ENCODE measurements around the gene FUBP3.

FUBP3 gene, protein sequence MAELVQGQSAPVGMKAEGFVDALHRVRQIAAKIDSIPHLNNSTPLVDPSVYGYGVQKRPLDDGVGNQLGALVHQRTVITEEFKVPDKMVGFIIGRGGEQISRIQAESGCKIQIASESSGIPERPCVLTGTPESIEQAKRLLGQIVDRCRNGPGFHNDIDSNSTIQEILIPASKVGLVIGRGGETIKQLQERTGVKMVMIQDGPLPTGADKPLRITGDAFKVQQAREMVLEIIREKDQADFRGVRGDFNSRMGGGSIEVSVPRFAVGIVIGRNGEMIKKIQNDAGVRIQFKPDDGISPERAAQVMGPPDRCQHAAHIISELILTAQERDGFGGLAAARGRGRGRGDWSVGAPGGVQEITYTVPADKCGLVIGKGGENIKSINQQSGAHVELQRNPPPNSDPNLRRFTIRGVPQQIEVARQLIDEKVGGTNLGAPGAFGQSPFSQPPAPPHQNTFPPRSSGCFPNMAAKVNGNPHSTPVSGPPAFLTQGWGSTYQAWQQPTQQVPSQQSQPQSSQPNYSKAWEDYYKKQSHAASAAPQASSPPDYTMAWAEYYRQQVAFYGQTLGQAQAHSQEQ

DNA sequence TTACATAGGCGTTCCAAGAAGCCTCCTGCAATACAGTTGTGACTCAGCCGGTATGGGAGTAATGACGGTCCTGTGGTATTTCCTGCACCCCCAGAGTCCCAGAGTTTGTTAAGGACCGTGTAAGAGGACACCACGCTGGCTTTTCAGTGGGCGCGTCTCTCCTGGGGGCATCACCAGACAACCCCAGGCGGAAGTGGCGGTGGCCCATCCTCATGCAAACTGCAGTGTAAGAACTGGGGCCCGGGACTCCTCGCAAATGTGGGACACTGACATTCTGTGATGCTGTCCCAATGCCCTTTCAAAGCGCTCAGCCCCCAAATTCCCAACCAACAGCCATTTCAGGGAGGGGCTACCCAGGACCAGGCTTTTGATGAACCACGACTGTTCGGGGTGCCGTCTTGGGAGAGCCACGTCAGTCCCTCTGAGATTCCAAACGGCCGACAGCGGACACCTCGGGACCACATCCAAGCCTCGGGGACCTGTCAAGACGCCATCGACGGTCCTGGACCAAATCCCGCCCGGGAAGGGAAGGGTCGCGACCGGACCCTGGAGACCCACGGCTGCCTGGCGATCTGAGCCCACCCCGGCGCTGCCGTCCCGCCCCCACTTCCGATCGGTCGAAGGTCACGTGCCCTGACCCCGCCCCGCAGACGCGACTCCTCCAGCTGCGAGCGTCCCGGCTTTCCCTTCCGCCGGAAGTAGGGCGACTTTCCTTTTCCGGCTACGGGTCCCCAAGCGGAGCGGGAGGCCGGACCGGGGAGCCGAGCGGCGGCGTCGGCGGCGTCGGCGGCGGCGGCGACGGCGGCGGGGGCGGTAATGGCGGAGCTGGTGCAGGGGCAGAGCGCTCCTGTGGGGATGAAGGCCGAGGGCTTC is at the start of gene FUBP3:
TSS of gene FUBP3 (plus strand) at position 713 of the 873 bp plus-strand sequence. CDS start at position 817, 104 bp downstream.
- DNase-seq = peak; percentile 89

DNA sequence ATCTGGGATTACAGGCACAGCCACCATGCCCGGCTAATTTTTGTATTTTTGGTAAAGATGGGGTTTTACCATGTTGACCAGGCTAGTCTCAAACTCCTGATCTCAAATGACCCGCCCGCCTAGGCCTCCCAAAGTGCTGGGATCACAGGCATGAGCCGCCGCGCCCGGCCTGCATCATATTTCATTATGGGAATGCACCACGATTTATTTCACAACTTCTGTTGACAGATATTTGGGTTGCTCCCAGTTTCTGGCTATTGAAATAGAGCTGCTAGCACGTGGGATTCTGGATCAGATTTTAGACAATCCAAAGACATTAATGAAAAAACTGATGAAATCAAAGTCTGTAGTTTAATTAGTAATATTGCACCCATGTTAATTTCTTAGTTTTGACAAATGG is 48.4 kb upstream of the FUBP3 start:
- DNase-seq = peak; percentile 74

DNA sequence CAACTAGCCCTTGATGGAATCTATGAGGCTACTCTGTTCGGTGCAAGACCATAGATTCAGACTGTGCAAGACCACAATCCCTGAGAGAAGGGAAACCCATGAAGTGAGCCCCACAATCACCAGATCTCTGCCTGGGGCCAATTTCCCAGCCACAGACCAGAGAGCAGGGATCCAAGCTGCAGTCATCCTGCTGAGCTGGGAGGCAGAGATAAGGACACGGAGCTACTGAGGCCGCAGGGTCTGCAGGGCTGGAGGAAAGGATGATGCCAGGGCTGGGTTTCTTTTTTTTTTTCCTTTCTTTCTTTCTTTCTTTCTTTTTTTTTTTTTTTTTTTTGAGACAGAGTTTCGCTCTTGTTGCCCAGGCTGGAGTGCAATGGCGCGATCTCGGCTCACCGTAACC is 47.7 kb upstream of the FUBP3 start:
- DNase-seq = no peak

DNA sequence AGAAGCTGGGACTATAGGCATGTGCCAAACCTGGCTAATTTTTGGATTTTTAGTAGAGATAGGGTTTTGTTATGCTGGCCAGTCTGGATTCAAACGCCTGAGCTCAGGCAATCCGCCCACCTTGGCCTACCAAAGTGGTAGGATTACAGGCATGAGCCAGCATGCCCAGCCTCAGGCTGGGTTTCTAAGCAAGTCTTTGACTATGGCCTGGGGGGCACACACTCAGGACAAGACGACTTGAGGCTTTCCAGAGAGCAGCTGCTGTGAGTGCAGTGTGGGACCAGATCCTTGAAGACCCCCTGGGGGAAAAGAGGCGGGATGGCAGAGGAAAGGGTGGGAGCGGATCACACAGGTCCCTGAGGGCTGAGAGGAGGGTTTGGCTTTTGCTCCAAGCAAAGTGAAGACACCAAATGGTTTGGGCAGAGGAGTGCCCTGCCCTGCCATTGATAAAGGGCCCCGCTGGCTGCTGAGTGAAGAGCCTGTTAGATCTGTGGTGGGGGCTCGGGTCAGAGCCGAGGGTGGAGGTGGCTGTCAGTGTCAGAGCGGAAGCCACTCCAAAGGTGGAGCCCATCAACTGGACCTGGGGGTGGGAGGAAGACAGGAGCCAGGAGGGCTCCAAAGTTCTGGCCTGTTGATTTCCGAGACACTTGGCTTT is 46.8 kb upstream of the FUBP3 start:
- DNase-seq = no peak

DNA sequence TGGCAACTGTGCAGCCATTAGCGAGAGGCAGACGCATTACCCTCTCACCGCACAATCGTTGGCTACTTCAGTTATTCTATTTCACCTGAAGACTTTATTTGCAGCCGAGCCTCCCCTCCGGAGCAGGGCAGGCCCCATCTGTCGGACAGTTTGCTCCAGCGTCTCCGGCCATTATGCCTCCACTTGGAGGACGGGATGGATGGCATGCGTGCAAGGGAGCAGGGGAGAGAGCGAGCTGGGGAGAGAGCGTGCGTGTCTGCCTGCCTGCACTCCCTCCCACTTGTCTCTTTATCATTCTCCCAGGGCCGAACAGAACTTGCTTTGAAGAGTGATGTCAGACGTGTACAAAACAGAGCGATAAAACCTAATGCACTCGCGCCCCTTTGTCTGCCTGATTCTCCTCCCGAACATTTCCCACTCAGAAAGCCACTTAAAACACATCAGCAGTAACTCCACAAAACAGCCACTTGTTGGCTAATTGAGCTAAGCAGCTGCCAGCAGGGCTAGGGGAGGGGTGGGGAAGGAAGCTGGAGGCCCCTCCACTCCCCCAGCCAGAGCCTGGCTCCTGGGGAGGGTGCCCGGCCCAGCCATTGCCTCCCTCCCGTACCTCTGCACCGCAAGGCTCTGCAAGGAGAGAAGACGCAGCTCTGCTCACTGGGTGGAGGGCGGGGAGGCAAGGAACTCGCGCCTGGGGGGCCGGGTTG is 43.4 kb upstream of the FUBP3 start:
- peak; percentile 32 for DNase-seq

DNA sequence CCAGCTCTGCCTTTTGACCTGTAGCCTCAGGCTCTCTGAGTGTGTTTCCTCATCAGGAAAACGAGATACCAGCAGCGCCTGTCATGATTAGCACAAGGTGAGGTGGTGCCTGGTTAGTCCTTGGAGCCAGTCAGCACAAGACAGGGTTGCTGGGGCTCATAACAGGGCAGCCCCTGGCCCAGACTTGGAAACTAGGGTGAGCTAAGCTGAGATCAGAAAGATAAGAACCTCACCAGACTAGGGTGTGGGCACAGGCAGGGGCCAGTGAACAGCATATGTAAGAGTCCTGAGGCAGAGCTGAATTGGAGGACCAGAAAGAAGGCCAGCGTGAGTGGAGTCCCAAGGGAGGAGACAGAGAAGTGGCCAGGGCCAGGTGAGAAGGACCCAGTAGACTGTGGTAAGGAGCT is 42.7 kb upstream of the FUBP3 start:
- no peak for DNase-seq

DNA sequence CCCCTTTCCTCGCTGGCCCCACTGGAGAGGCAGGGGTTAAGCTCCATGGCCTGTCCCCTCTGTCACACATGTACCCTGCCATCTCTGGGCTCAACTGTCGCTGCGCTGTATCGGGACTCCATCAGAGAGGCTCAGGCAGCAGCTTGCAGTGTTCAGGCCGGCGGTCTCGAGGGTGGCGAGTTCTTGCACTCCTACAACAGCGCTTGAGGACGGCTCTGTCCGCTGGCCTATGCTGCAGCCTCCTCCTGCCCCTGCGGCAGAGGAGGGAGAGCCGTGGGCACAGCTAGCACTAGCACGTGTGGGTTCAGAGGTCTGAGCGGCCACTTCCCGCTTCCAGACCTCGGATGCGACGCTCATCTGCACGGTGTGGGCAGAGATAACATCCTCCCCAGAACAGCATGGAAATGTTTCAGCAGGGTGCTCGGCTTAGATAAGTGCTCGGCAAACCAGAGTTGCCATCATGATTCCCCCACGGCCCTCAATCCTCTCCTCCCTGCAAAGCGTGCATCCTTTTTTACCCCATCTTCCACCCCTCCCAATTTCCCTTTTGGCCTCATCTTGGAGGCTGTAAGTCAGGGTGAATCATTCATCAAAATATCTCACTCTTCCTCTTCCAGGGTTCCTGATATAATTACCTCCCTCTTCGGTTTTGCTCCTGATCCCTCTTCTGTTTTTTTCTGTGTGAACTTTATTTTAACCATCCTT is 41.9 kb upstream of the FUBP3 start:
- peak; percentile 8 for DNase-seq

DNA sequence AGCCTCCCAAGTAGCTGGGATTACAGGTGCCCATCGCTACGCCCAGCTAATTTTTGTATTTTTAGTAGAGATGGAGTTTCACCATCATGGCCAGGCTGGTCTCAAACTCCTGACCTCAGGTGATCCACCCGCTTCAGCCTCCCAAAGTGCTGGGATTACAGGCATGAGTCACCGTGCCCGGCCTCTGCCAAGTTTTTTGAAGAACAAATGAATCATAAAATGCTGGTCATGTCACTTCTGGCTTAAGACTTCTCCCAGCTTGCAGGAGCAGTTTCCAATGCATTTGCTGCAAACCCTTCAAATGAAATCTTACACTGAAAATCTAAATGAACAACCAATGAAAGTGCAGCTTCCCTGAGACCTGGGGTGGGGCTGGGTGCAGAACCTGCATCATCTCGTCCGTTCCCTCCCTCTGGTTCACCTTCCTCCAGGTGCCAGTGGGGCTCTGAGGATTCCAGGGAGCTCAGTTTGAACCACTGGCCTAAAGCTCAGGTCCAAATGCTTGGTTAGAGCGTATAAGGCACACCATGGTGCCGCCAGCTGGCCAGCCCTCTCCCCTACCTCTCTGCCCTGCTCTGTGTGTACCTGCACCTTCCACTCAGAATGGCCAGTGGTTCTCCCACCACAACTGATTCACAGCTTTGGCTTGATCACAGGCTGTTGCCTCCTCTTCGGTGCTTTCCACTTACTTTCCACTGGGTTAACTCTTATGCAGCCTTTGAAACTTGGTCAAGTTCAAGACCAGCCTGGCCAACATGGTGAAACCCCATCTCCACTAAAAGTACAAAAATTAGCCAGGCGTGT is 39.8 kb upstream of the FUBP3 start:
- peak; percentile 62 for DNase-seq

DNA sequence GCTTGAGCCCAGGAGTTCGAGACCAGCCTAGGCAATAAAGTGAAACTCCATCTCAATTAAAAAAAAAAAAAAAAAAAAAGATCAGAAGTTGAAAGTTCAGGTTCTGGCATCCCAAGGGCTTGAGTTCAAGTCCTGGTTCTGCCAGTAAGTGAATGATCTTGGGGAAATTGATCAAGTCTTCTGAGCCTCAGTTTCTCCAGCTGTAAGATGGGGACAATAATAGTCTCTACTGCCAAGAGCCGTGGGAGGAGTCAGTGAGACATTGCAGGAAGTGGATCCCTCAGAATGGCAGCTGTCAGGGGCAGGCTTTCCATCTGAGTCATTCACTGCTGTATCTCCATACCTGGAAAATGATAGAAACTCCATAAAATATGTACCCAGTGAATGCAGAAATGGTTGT is 37.8 kb upstream of the FUBP3 start:
- no peak for DNase-seq

DNA sequence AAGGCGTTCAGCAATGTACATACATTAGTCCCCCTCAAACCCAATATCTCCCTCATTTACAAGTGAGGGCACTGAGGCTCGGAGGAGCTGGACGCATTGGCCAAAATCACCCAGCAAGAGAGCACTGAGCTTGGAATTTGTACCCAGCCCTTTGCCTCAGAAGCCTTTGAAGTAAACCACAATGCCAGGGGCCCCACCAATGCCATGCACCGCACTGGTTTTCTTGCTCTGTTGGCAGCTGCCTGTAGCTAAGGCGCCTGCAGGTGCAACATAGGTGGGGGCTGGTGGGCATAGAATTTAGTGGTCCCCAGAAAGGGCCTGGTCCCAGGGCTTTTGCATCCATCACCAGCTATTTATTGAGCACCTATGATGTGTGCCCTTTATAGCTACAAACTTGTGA is 37.3 kb upstream of the FUBP3 start:
- no peak for DNase-seq

DNA sequence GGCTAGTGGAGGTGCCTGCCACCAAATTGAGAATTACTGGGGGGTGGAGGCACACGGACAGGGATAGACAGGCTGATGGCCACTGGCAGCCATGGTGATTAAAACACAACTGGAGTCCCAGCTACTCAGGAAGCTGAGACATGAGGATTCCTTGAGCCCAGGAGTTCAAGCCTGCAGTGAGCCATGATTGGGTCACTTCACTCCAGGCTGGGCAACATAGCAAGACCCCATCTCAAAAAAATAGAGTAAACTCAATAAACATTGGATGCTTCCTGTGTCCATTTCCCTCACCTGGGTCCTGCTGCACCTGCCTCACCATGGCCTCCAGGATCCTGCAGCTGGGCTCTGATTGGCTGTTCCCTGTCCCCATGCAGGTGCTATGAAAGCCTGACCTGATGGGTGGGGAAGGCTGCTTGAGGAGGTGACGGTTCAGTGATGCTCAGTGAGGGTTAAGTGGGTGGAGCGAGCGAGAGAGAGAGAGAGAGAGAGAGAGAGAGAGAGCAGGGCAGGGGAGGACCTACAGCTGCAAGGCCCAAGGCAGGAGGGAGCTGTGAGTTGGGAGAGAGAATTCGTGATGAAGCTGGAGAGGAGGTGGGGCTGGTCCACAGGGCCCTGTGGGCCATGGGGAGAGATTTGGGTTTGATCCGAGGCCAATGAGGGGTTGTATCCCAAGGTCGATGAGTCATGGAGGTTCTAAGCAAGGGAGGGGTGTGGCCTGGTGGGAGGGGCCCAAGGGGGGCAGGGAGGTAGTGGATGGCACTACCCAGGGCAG is 36.7 kb upstream of the FUBP3 start:
- no peak for DNase-seq

DNA sequence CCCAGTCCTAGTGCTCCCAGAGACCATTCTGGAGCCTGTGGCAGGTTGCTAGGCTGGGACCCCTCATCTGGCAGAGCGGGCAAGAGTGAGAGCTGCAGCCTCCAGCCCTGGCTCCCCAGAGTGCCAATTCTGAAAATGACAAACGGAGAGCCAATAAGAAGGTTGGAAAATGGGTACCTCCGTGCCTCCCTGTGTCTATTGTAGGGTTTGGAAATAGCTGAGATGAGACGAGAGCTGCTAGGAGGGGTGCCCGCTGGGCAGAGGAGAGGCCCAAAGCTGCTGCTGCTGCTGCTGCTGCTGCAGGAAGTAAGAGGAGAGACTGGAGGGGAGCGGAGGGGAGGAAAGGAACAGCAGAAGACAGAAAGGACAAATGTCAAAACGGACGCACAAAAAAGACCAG is 36.0 kb upstream of the FUBP3 start:
- no peak for DNase-seq

DNA sequence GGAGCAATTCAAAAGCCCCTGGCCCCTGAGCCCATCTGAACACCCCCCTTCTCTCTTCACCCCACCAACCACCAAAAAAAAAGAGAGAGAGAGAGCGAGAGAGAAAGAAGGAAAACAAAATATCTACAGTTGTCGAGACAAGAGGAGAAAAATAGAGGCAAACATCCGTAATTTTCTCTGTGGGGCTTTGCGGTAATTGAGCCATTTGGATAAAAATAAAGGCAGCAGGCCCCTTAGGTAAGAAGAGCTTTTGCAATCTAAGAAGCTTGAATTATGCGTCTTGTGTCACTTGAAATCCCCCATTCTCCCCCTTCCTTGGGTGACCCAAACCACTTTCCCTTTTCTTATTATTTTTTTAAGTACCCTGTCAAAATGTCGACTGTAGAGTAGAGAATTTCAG is 35.5 kb upstream of the FUBP3 start:
- DNase-seq = no peak

DNA sequence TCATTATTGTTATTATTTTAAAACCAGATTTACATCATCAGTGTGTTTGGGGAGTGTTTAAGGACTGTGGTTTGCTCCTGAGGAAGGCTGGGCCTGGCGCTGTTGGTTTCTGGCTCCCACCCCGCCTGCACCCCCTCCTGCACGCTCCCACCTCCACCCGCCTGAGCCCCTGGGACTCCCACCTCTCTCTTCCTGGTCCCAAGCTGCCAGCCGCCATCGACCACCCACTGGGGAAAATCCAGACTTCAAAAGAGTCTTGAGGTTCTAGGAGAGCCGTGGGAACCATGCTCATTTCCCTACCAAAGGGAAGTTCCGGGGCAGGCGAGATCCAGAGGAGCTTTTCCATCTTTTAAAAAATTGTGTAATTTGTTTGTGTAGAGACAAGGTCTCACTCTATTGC is 35.0 kb upstream of the FUBP3 start:
- no peak for DNase-seq

DNA sequence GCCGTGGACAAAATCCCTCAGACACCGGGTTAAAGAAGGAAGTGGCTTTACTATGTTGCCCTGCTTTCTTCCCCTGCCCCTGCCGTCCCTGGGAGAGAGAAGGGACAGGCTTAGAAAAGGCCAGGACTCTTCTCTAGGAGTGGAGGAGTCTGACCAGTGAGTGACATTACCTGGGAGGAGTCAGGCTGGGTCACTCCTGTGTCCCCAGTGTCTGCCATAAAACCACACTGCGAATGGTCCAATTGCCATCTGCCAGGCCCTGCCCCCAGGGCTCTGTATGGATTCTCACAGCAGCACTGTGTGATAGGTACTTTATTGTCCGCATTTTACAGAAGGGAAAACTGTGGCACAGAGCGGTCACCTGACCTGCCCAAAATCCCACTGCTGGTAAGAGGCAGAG is 31.3 kb upstream of the FUBP3 start:
- no peak for DNase-seq

DNA sequence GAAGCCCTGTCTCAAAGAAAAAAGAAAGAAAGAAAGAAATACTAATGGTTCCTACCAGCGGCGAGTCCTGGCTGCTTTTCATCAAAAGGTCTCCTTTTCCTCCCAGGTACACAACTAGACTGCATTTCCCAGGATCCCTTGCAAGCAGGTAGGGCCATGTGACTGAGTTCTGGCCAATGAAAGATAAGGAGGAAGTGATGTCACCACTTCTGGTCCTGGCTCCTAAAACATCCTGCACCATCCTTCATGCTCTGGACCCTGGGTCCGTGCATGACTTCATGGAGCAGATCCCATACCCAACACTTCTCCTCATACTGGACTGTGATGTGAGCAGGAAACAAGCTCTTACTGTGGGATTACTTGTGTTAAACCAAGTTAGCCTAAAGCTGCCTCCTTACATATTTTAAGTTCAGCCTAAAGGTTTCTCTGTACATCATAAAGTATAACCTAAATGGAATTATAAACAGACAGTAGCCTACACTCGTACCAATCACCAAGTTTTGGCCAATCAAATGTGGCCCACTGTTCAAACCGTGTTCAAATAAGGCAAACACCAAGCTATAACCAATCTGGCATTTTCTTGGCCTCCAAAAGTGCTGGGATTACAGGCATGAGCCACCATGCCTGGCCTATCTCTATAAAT is 30.2 kb upstream of the FUBP3 start:
- DNase-seq = no peak

DNA sequence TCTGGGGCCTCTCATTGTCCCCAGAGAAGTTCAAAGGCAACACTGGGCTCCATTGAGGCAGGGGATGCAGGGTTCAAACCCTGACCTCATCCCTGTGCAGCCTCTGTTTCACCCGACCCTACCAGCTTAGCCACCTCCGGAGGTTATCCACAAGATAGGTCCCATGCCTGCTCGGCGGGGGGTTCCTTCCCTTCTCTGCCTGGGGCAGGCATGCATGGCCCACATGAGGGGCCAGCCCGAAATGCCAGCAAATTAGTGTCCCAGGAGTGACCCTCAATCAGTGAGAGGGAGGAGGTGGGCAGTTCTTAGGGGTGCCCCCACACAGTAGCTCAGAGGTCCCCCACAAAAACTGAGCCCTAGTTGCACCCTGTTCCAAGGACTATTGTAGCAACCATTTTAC is 24.8 kb upstream of the FUBP3 start:
- no peak for DNase-seq

DNA sequence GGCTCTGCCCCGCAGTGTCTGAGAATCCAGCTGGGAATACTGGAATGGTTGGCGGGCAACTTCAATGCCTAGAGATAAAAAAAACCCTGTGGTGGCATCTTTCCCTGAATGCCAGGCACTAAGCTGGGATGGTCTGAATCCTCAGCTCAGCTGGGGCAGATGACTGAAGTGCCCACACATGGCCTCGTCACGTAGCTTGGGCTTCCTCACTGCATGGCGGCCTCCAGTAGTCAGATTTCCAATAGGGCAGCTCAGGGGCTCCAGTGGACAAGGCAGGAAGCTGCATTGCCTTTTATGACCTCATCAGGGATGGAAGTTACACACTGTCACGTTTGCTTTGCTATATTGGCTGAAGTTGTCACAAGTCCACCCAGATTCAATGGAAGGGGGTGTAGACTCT is 24.3 kb upstream of the FUBP3 start:
- no peak for DNase-seq

DNA sequence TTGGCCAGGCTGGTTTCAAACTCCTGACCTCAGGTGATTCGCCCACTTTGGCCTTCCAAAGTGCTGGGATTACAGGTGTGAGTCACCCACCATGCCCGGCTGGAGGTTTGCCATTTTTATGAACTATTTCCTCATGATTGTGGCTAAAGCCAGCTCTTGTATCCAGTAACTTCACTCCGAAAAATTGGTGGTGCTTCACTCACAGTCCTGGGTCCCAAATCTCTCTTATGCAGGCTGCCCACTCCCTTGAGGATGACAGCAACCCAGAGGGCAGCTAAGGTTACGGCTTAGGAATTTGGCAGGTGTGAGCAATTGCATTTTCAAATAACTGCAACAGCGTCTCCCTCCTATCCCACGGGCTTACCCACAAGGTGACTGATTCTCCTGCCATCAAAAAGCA is 23.4 kb upstream of the FUBP3 start:
- DNase-seq = peak; percentile 18
